GM18858 (cell line): ENCODE measurements around the gene SLCO1B3.
"Not testable (repeated sequence)": the region's sequence is repeated elsewhere in the genome, so short reads cannot be mapped to it uniquely, and the experiment has no call there.

Source experiments
- ATAC-seq: cut with Tn5 transposase; IDR thresholded peaks from one replicate; pipeline ENCODE4 v1.9.1; 2021; ENCODE audit not compliant: unreplicated experiment

SLCO1B3 gene

GRCh38 chr12:20810487-20810886 is at the start of gene SLCO1B3:
TSS of gene SLCO1B3 (plus strand) at chr12:20810705. CDS start at chr12:20815739, 5,034 bp downstream.
- ATAC-seq = no peak

- ATAC-seq = no peak
Observed at GRCh38 chr12:20777420-20777819, 33.1 kb upstream of the SLCO1B3 start.

GRCh38 chr12:20778969-20779368 is 31.5 kb upstream of the SLCO1B3 start:
- ATAC-seq = no peak

GRCh38 chr12:20779971-20780370 is 30.5 kb upstream of the SLCO1B3 start:
- not testable (repeated sequence) for ATAC-seq

- ATAC-seq = not testable (repeated sequence)
Observed at GRCh38 chr12:20783796-20784357, 26.6 kb upstream of the SLCO1B3 start.

GRCh38 chr12:20792971-20793370 is 17.5 kb upstream of the SLCO1B3 start:
- no peak for ATAC-seq

- no peak for ATAC-seq
Observed at GRCh38 chr12:20798554-20798953, 12.0 kb upstream of the SLCO1B3 start.

- ATAC-seq = no peak
Observed at GRCh38 chr12:20800160-20800559, 10.3 kb upstream of the SLCO1B3 start.

GRCh38 chr12:20801035-20801434 is 9.5 kb upstream of the SLCO1B3 start:
- ATAC-seq = no peak

GRCh38 chr12:20805921-20806320 is 4.6 kb upstream of the SLCO1B3 start:
- no peak for ATAC-seq

- no peak for ATAC-seq
Observed at GRCh38 chr12:20807192-20808080, 3.1 kb upstream of the SLCO1B3 start.

GRCh38 chr12:20808521-20808920 is 2.0 kb upstream of the SLCO1B3 start:
- ATAC-seq = no peak

GRCh38 chr12:20815574-20815973 is 5.1 kb downstream of the SLCO1B3 start:
- no peak for ATAC-seq

- no peak for ATAC-seq
Observed at GRCh38 chr12:20822415-20822814, 11.9 kb downstream of the SLCO1B3 start.

- no peak for ATAC-seq
Observed at GRCh38 chr12:20822925-20823324, 12.4 kb downstream of the SLCO1B3 start.

GRCh38 chr12:20829919-20830318 is 19.4 kb downstream of the SLCO1B3 start:
- no peak for ATAC-seq

- no peak for ATAC-seq
Observed at GRCh38 chr12:20830456-20830855, 20.0 kb downstream of the SLCO1B3 start.

GRCh38 chr12:20832911-20833310 is 22.4 kb downstream of the SLCO1B3 start:
- ATAC-seq = no peak

- ATAC-seq = no peak
Observed at GRCh38 chr12:20852649-20853048, 42.1 kb downstream of the SLCO1B3 start.

- ATAC-seq = no peak
Observed at GRCh38 chr12:20863056-20863455, 52.6 kb downstream of the SLCO1B3 start.

GRCh38 chr12:20865873-20866272 is 55.4 kb downstream of the SLCO1B3 start:
- ATAC-seq = no peak

GRCh38 chr12:20868277-20868676 is 57.8 kb downstream of the SLCO1B3 start:
- no peak for ATAC-seq
